SK-N-SH treated with all-trans-retinoic acid at 6 μM for 48 hours (cell line): ENCODE data around the gene PYY.

Source experiments
- ATAC-seq: fragments of 200-7000 bp; cut with Tn5 transposase; 3 replicates; pipeline ENCODE4 v1.9.1; 2020; ENCODE audit warnings: mild to moderate bottlenecking, moderate library complexity
- ARNTL ChIP-seq: fragments of 450-650 bp; formaldehyde crosslinking; IDR thresholded peaks from 2 replicates; pipeline ENCODE4 v1.5.0; 2020; ENCODE audit warnings: low read depth, mild to moderate bottlenecking, moderate library complexity, borderline replicate concordance
- BACH2 ChIP-seq: fragments of 250-450 bp; sonication (Bioruptor Pico); IDR thresholded peaks from 2 replicates; pipeline ENCODE4 v1.9.0; 2021; ENCODE audit warnings: mild to moderate bottlenecking, borderline replicate concordance
- CREB5 ChIP-seq: fragments of 250-450 bp; sonication (Bioruptor Pico); IDR thresholded peaks from 2 replicates; pipeline ENCODE4 v1.5.1; 2020; ENCODE audit warnings: low read depth, mild to moderate bottlenecking, moderate library complexity
- CSDC2 ChIP-seq: fragments of 250-450 bp; sonication (Bioruptor Pico); IDR thresholded peaks from 2 replicates; pipeline ENCODE4 v1.5.0; 2020; ENCODE audit warnings: mild to moderate bottlenecking, moderate library complexity
- CSRNP3 ChIP-seq: fragments of 250-450 bp; sonication (Bioruptor Pico); IDR thresholded peaks from 2 replicates; pipeline ENCODE4 v1.5.1; 2021; ENCODE audit warnings: mild to moderate bottlenecking, moderate library complexity
- ESRRG ChIP-seq: fragments of 250-450 bp; sonication (Bioruptor Pico); IDR thresholded peaks from 2 replicates; pipeline ENCODE4 v1.6.1; 2021; ENCODE audit warnings: mild to moderate bottlenecking
- GLIS3 ChIP-seq: fragments of 250-450 bp; sonication (Bioruptor Pico); IDR thresholded peaks from 2 replicates; pipeline ENCODE4 v1.5.0; 2020; ENCODE audit warnings: mild to moderate bottlenecking, moderate library complexity
- ISL1 ChIP-seq: fragments of 250-450 bp; sonication (Bioruptor Pico); IDR thresholded peaks from 2 replicates; pipeline ENCODE4 v2.1.2; 2022; ENCODE audit warnings: mild to moderate bottlenecking, moderate library complexity
- OSR1 ChIP-seq: fragments of 250-450 bp; sonication (Bioruptor Pico); IDR thresholded peaks from 2 replicates; pipeline ENCODE4 v1.8.0; 2022; ENCODE audit warnings: moderate library complexity, mild to moderate bottlenecking, inconsistent platforms
- PATZ1 ChIP-seq: fragments of 250-450 bp; sonication (Bioruptor Pico); IDR thresholded peaks from 2 replicates; pipeline ENCODE4 v1.8.0; 2020; ENCODE audit warnings: mild to moderate bottlenecking, moderate library complexity, borderline replicate concordance
- POU6F1 ChIP-seq: fragments of 250-450 bp; sonication (Bioruptor Pico); IDR thresholded peaks from 2 replicates; pipeline ENCODE4 v1.8.0; 2021; ENCODE audit warnings: low read depth, mild to moderate bottlenecking, moderate library complexity, borderline replicate concordance
- PPARA ChIP-seq: fragments of 250-450 bp; sonication (Bioruptor Pico); IDR thresholded peaks from 2 replicates; pipeline ENCODE4 v1.5.0; 2020; ENCODE audit warnings: mild to moderate bottlenecking, borderline replicate concordance
- RARB ChIP-seq: fragments of 250-450 bp; sonication (Bioruptor Pico); IDR thresholded peaks from 2 replicates; pipeline ENCODE4 v1.8.0; 2021; ENCODE audit warnings: mild to moderate bottlenecking, moderate library complexity
- SNAI2 ChIP-seq: fragments of 250-450 bp; sonication (Bioruptor Pico); IDR thresholded peaks from 2 replicates; pipeline ENCODE4 v1.5.0; 2020; ENCODE audit warnings: mild to moderate bottlenecking, moderate library complexity
- TCF4 ChIP-seq: fragments of 250-450 bp; sonication (Bioruptor Pico); IDR thresholded peaks from 2 replicates; pipeline ENCODE4 v1.8.0; 2021; ENCODE audit warnings: mild to moderate bottlenecking, moderate library complexity, borderline replicate concordance
- TOX ChIP-seq: fragments of 250-450 bp; sonication (Bioruptor Pico); IDR thresholded peaks from 2 replicates; pipeline ENCODE4 v1.8.0; 2021; ENCODE audit warnings: mild to moderate bottlenecking, moderate library complexity, borderline replicate concordance
- TSHZ2 ChIP-seq: fragments of 250-450 bp; sonication (Bioruptor Pico); IDR thresholded peaks from 2 replicates; pipeline ENCODE4 v1.5.0; 2020; ENCODE audit warnings: mild to moderate bottlenecking, moderate library complexity
- ZC3H10 ChIP-seq: fragments of 250-450 bp; sonication (Bioruptor Pico); IDR thresholded peaks from 2 replicates; pipeline ENCODE4 v1.5.1; 2021; ENCODE audit warnings: mild to moderate bottlenecking, moderate library complexity
- ZFP3 ChIP-seq: fragments of 250-450 bp; sonication (Bioruptor Pico); IDR thresholded peaks from 2 replicates; pipeline ENCODE4 v1.5.0; 2020; ENCODE audit warnings: mild to moderate bottlenecking, moderate library complexity
- ZFP30 ChIP-seq: fragments of 450-650 bp; formaldehyde crosslinking; IDR thresholded peaks from 2 replicates; pipeline ENCODE4 v1.5.0; 2022; ENCODE audit warnings: mild to moderate bottlenecking, moderate library complexity
- ZNF565 ChIP-seq: fragments of 450-650 bp; formaldehyde crosslinking; conservative IDR thresholded peaks from 2 replicates; pipeline ENCODE4 v1.5.0; 2020; ENCODE audit warnings: low read depth, mild to moderate bottlenecking, moderate library complexity
- ZNF70 ChIP-seq: fragments of 450-650 bp; formaldehyde crosslinking; IDR thresholded peaks from 2 replicates; pipeline ENCODE4 v1.5.0; 2020; ENCODE audit warnings: mild to moderate bottlenecking, moderate library complexity

PYY gene

GRCh38 chr17:43956222-43956621 is 2.5 kb upstream of the PYY start:
- ATAC-seq, result no peak
- TF ChIP-seq TCF4 (CRISPR knock-in tag), result no peak
- no peak for TF ChIP-seq PPARA (CRISPR knock-in tag)

GRCh38 chr17:43952724-43953666 is 745 bp downstream of the PYY start:
- ATAC-seq, result no peak
- TF ChIP-seq ZFP30 (CRISPR knock-in tag) (no peak), TCF4 (CRISPR knock-in tag) (no peak), BACH2 (CRISPR knock-in tag) (no peak), POU6F1 (no peak), CSDC2 (no peak), SNAI2 (CRISPR knock-in tag) (no peak), GLIS3 (CRISPR knock-in tag) (no peak), ARNTL (CRISPR knock-in tag) (no peak), OSR1 (CRISPR knock-in tag) (no peak), ESRRG (CRISPR knock-in tag) (no peak), ZNF70 (CRISPR knock-in tag) (no peak), PATZ1 (CRISPR knock-in tag) (no peak), ZC3H10 (CRISPR knock-in tag) (no peak), ZNF565 (CRISPR knock-in tag) (no peak), CREB5 (CRISPR knock-in tag) (no peak), RARB (CRISPR knock-in tag) (no peak), PPARA (CRISPR knock-in tag) (no peak), TOX (no peak)
- TF ChIP-seq, all 23 proteins: peak for 0

- no peak for ATAC-seq
- TF ChIP-seq ZFP3 (no peak), RARB (CRISPR knock-in tag) (no peak), PPARA (CRISPR knock-in tag) (no peak), GLIS3 (CRISPR knock-in tag) (no peak)
These were observed 1.4 kb downstream of the PYY start for GRCh38 chr17:43952351-43952723.

- TF ChIP-seq RARB (CRISPR knock-in tag) (no peak), ZFP3 (no peak), ZFP30 (CRISPR knock-in tag) (no peak), POU6F1 (no peak), CSRNP3 (CRISPR knock-in tag) (no peak), PPARA (CRISPR knock-in tag) (no peak), OSR1 (CRISPR knock-in tag) (no peak), BACH2 (CRISPR knock-in tag) (no peak), TCF4 (CRISPR knock-in tag) (no peak), ARNTL (CRISPR knock-in tag) (no peak), ISL1 (no peak), ZNF565 (CRISPR knock-in tag) (no peak), GLIS3 (CRISPR knock-in tag) (no peak), CSDC2 (no peak), ZNF70 (CRISPR knock-in tag) (no peak), TSHZ2 (CRISPR knock-in tag) (no peak), ESRRG (CRISPR knock-in tag) (no peak)
- no peak for ATAC-seq
These were observed 2.0 kb downstream of the PYY start for GRCh38 chr17:43951750-43952149.
